OCI-LY1 (cell line): ENCODE measurements around the gene OMP.

Experiments used
- H2AFZ ChIP-seq: fragments of 200-600 bp; sonication (generic), shearing (Covaris generic); 2 replicates; pipeline ENCODE4 v1.6.0; 2014; ENCODE audit warnings: antibody characterized with exemption, mild to moderate bottlenecking, low read length
- H3F3A ChIP-seq: fragments of 200-600 bp; sonication (generic), shearing (Covaris generic); 2 replicates; pipeline ENCODE4 v1.6.0; 2014; ENCODE audit warnings: mild to moderate bottlenecking, antibody characterized with exemption, low read length, moderate library complexity; ENCODE audit not compliant: insufficient read depth
- H3K27ac ChIP-seq: fragments of 200-600 bp; sonication (generic); 2 replicates; pipeline ENCODE4 v1.5.1; 2014; ENCODE audit warnings: low read length, mixed run types, mild to moderate bottlenecking, low read depth; ENCODE audit not compliant: poor library complexity, severe bottlenecking
- H3K27me3 ChIP-seq: fragments of 200-600 bp; sonication (generic); 2 replicates; pipeline ENCODE4 v1.6.0; 2014; ENCODE audit warnings: antibody characterized with exemption, mild to moderate bottlenecking, low read length, moderate library complexity; ENCODE audit not compliant: insufficient read depth
- H3K36me3 ChIP-seq: fragments of 200-600 bp; sonication (generic); 2 replicates; pipeline ENCODE4 v1.6.1; 2014; ENCODE audit warnings: mild to moderate bottlenecking, antibody characterized with exemption, low read length, moderate library complexity, mixed read lengths; ENCODE audit not compliant: insufficient read depth
- H3K4me1 ChIP-seq: fragments of 200-600 bp; sonication (generic); 2 replicates; pipeline ENCODE4 v1.5.1; 2014; ENCODE audit warnings: mild to moderate bottlenecking, low read length, moderate library complexity; ENCODE audit not compliant: insufficient read depth, severe bottlenecking
- H3K4me2 ChIP-seq: fragments of 200-600 bp; sonication (generic), shearing (Covaris generic); 2 replicates; pipeline ENCODE4 v1.6.1; 2014; ENCODE audit warnings: low read length
- H3K4me3 ChIP-seq: fragments of 200-600 bp; sonication (generic); 2 replicates; pipeline ENCODE4 v1.5.1; 2014; ENCODE audit warnings: low read length, low read depth, mild to moderate bottlenecking, mixed read lengths; ENCODE audit not compliant: poor library complexity, severe bottlenecking
- H3K79me2 ChIP-seq: fragments of 200-600 bp; shearing (Covaris generic); 2 replicates; pipeline ENCODE4 v1.6.1; 2016; ENCODE audit warnings: mixed run types, low read length, mixed read lengths; ENCODE audit not compliant: insufficient read depth
- H3K9ac ChIP-seq: fragments of 200-600 bp; sonication (generic), shearing (Covaris generic); 2 replicates; pipeline ENCODE4 v1.6.1; 2014; ENCODE audit warnings: mild to moderate bottlenecking, low read length, mixed read lengths
- H3K9me2 ChIP-seq: fragments of 200-600 bp; sonication (generic), shearing (Covaris generic); 2 replicates; pipeline ENCODE4 v1.6.1; 2014; ENCODE audit warnings: low read depth, mild to moderate bottlenecking, low read length, mixed read lengths
- H3K9me3 ChIP-seq: fragments of 200-600 bp; shearing (Covaris generic); 2 replicates; pipeline ENCODE4 v1.6.1; 2014; ENCODE audit warnings: low read length, mixed read lengths
- H4K20me1 ChIP-seq: fragments of 200-600 bp; sonication (generic), shearing (Covaris generic); 2 replicates; pipeline ENCODE4 v1.6.0; 2016; ENCODE audit warnings: mild to moderate bottlenecking, low read length; ENCODE audit not compliant: insufficient read depth
- CTCF ChIP-seq: fragments of 200-600 bp; sonication (generic), shearing (Covaris generic); IDR thresholded peaks from 2 replicates; pipeline ENCODE4 v1.5.1; 2017; ENCODE audit warnings: mild to moderate bottlenecking, antibody characterized with exemption, low read length, moderate library complexity, mixed read lengths
- EZH2 ChIP-seq: fragments of 200-600 bp; sonication (generic), shearing (Covaris generic); IDR thresholded peaks from 2 replicates; pipeline ENCODE4 v1.8.0; 2017; ENCODE audit warnings: borderline replicate concordance, mixed run types, mild to moderate bottlenecking, antibody characterized with exemption, low read length, moderate library complexity, mixed read lengths

Gene OMP

GRCh38 chr11:77069336-77069968 lies 33.2 kb upstream of the OMP start:
- no peaks in the 10 kb centered on the region for H4K20me1 ChIP-seq
- H3K27ac ChIP-seq, result no peak overlapping the region
- no peaks in the 10 kb centered on the region for H3K9me3 ChIP-seq
- H3K4me1 ChIP-seq, result peaks cover 7% of the 10 kb centered on the region
- no peaks in the 10 kb centered on the region for H3K79me2 ChIP-seq
- no peak overlapping the region for H3K9ac ChIP-seq
- H3K36me3 ChIP-seq, result no peaks in the 10 kb centered on the region
- no peak overlapping the region for H2AFZ ChIP-seq
- no peaks in the 10 kb centered on the region for H3F3A ChIP-seq
- no peak overlapping the region for H3K4me2 ChIP-seq
- H3K4me3 ChIP-seq, result no peak overlapping the region
- TF ChIP-seq EZH2 (no peak), CTCF (no peak)
- no peaks in the 10 kb centered on the region for H3K27me3 ChIP-seq
- H3K9me2 ChIP-seq, result no peaks in the 10 kb centered on the region

GRCh38 chr11:77069969-77070582 lies 32.6 kb upstream of the OMP start:
- no peaks in the 10 kb centered on the region for H4K20me1 ChIP-seq
- no peak overlapping the region for H3K4me3 ChIP-seq
- no peak overlapping the region for H3K4me2 ChIP-seq
- no peak for TF ChIP-seq CTCF
- TF ChIP-seq EZH2, result no peak
- no peaks in the 10 kb centered on the region for H3K9me3 ChIP-seq
- H2AFZ ChIP-seq, result no peak overlapping the region
- H3K27me3 ChIP-seq, result no peaks in the 10 kb centered on the region
- no peak overlapping the region for H3K27ac ChIP-seq
- no peaks in the 10 kb centered on the region for H3K79me2 ChIP-seq
- no peaks in the 10 kb centered on the region for H3F3A ChIP-seq
- H3K9ac ChIP-seq, result no peak overlapping the region
- peaks cover 7% of the 10 kb centered on the region for H3K4me1 ChIP-seq
- no peaks in the 10 kb centered on the region for H3K9me2 ChIP-seq
- no peaks in the 10 kb centered on the region for H3K36me3 ChIP-seq

GRCh38 chr11:77071077-77071476 lies 31.6 kb upstream of the OMP start:
- H4K20me1 ChIP-seq, result no peaks in the 10 kb centered on the region
- H3K9ac ChIP-seq, result no peak overlapping the region
- TF ChIP-seq EZH2 (no peak), CTCF (no peak)
- no peaks in the 10 kb centered on the region for H3K9me3 ChIP-seq
- no peaks in the 10 kb centered on the region for H3K79me2 ChIP-seq
- H3K27ac ChIP-seq, result no peak overlapping the region
- no peak overlapping the region for H2AFZ ChIP-seq
- H3F3A ChIP-seq, result no peaks in the 10 kb centered on the region
- H3K4me2 ChIP-seq, result no peak overlapping the region
- no peaks in the 10 kb centered on the region for H3K36me3 ChIP-seq
- H3K9me2 ChIP-seq, result no peaks in the 10 kb centered on the region
- peaks cover 4% of the 10 kb centered on the region for H3K4me1 ChIP-seq
- no peaks in the 10 kb centered on the region for H3K27me3 ChIP-seq
- no peak overlapping the region for H3K4me3 ChIP-seq
